ENCODE data around the gene ADIPOR1.

GRCh38 chr1:202987922-202988583 lies 29.9 kb upstream of the ADIPOR1 start:
- no peak for TF ChIP-seq CTCF (IDR thresholded peaks at IDR 0.05)
- TF ChIP-seq POLR2A (IDR thresholded peaks at IDR 0.05): no peak
- no peak for TF ChIP-seq POLR2AphosphoS5 (IDR thresholded peaks at IDR 0.05; ENCODE audit: insufficient read depth in 1 of 2, low read depth in 1 of 2)
